Stimulated activated naive CD4-positive, alpha-beta T cell (primary cell): Measurements from ENCODE around the gene FKBP7.
"Not testable (repeated sequence)": the region's sequence is repeated elsewhere in the genome, so short reads cannot be mapped to it uniquely, and the experiment has no call there.

ENCODE experiments used
- DNase-seq, 6 experiments: peaks; one replicate each; lab custom pipeline; 2025; lab: John Stamatoyannopoulos, UW

FKBP7 gene

GRCh38 chr2:178478439-178479274 lies at the start of gene FKBP7:
Gene FKBP7 (minus strand): TSS chr2:178478600. CDS start chr2:178478499, 101 bp downstream.
- DNase-seq, result peak; percentile 74 to 85 (median 82)

GRCh38 chr2:178527592-178527991 lies 49.2 kb upstream of the FKBP7 start:
- no peak for DNase-seq

GRCh38 chr2:178526256-178526655 lies 47.9 kb upstream of the FKBP7 start:
- DNase-seq, result no peak

- not testable (repeated sequence) for DNase-seq
Measured at GRCh38 chr2:178525460-178525859, 47.1 kb upstream of the FKBP7 start.

- not testable (repeated sequence) for DNase-seq
Measured at GRCh38 chr2:178525010-178525409, 46.6 kb upstream of the FKBP7 start.

GRCh38 chr2:178523596-178524134 lies 45.3 kb upstream of the FKBP7 start:
- peak in 1 of 6 experiments; percentile 4 for DNase-seq

GRCh38 chr2:178522950-178523595 lies 44.7 kb upstream of the FKBP7 start:
- DNase-seq, result peak; percentile 59 to 82 (median 78)

- DNase-seq, result no peak
Measured at GRCh38 chr2:178521304-178522150, 43.1 kb upstream of the FKBP7 start.

- DNase-seq, result no peak
Measured at GRCh38 chr2:178517496-178517895, 39.1 kb upstream of the FKBP7 start.

GRCh38 chr2:178514664-178515063 lies 36.3 kb upstream of the FKBP7 start:
- no peak for DNase-seq

- DNase-seq, result no peak
Measured at GRCh38 chr2:178513876-178514275, 35.5 kb upstream of the FKBP7 start.

- DNase-seq, result no peak
Measured at GRCh38 chr2:178512484-178512883, 34.1 kb upstream of the FKBP7 start.

- DNase-seq, result no peak
Measured at GRCh38 chr2:178510384-178510783, 32.0 kb upstream of the FKBP7 start.

GRCh38 chr2:178508646-178509045 lies 30.2 kb upstream of the FKBP7 start:
- no peak for DNase-seq

- DNase-seq, result no peak
Measured at GRCh38 chr2:178506949-178507348, 28.5 kb upstream of the FKBP7 start.

GRCh38 chr2:178506524-178506923 lies 28.1 kb upstream of the FKBP7 start:
- no peak for DNase-seq

- DNase-seq, result no peak
Measured at GRCh38 chr2:178506101-178506500, 27.7 kb upstream of the FKBP7 start.

- DNase-seq, result no peak
Measured at GRCh38 chr2:178502751-178503150, 24.4 kb upstream of the FKBP7 start.

GRCh38 chr2:178499640-178500039 lies 21.2 kb upstream of the FKBP7 start:
- DNase-seq, result no peak

- DNase-seq, result no peak
Measured at GRCh38 chr2:178498137-178498536, 19.7 kb upstream of the FKBP7 start.

GRCh38 chr2:178496049-178496448 lies 17.6 kb upstream of the FKBP7 start:
- no peak for DNase-seq

GRCh38 chr2:178491612-178492011 lies 13.2 kb upstream of the FKBP7 start:
- no peak for DNase-seq
